GM12801 (cell line): ENCODE results near the gene DPF3.

Source experiments
- TF ChIP-seq, protein P1 (sequence below): IDR thresholded peaks from one replicate; pipeline ENCODE4 v1.5.1; 2011; ENCODE audit warnings: control low read depth; ENCODE audit not compliant: insufficient read length; ENCODE audit errors: extremely low read depth

Gene DPF3

DNA sequence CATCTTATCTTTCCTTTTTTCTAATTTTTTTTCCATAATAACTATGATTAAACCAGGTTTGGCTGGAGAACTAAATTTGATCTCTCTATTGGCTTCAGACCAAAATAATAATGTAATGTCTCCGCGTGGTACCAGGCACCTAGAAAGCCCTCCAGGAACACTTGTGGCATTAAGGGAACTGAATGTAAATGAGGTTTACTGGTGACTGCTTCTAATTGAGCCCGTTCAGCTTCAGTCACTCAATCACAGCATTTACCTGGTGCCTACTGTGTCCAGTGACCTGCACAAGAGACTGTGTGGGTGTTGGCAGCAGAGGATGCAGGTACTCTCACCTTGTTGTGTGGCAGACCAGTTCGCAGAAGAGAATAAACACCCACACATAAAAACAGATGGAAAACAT is 302.5 kb downstream of the DPF3 start:
- TF ChIP-seq, protein P1, sequence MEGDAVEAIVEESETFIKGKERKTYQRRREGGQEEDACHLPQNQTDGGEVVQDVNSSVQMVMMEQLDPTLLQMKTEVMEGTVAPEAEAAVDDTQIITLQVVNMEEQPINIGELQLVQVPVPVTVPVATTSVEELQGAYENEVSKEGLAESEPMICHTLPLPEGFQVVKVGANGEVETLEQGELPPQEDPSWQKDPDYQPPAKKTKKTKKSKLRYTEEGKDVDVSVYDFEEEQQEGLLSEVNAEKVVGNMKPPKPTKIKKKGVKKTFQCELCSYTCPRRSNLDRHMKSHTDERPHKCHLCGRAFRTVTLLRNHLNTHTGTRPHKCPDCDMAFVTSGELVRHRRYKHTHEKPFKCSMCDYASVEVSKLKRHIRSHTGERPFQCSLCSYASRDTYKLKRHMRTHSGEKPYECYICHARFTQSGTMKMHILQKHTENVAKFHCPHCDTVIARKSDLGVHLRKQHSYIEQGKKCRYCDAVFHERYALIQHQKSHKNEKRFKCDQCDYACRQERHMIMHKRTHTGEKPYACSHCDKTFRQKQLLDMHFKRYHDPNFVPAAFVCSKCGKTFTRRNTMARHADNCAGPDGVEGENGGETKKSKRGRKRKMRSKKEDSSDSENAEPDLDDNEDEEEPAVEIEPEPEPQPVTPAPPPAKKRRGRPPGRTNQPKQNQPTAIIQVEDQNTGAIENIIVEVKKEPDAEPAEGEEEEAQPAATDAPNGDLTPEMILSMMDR: no peak

DNA sequence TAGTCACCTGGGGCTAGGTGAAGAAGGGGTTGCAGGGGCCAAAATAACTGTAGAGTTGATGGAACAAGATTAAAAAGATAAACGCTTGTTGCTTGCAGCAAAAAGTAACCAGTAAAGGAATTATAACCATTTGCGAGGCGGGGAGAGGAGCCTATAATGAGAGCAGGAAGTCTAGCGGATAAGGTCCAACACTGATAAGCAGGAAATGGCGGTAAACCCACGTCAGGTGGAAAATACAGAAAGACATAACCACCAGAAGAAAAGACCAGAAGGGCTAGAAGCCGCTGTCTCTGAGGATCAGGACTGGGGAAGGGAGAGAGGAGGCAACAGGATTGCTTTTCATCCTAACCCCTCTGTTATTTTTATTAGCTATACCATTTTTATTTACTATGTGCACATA is 303.3 kb downstream of the DPF3 start:
- TF ChIP-seq, protein P1: no peak

DNA sequence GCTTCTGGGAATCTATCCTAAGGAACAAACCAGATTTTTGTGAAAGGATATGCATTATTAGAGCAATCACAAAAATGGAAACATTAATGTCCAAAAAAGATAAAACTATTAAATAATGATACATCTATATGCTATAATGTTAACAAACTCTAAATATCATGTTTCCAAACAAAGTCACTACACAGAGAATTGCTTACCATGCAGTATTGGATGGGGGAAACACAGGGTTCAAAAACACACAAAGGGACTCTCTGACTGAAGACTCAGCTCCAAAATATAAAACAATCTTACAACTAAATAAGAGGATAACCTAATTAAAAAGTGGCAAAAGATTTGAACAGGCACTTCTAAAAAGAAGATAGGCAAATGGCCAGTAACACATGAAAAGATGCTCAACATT is 304.2 kb downstream of the DPF3 start:
- TF ChIP-seq, protein P1: no peak

DNA sequence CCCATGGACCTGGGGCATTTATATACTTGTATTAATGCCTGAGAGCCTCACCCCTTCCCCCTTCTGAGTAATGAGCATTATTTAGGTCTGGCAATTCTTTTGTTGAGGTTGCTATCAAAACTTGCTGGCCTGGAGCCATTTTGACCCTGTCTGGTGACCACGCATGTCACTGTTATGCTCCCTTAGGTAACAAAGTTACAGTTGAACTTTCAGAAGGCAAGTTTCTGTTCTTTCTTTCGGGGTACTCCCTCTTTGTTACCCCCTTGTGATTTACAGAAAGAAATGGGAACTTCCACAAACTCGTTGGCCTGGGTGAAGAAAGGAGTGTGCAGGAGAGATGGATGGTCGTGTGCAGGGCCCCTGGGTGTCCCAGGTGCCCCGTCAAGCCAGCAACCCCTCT is 305.4 kb downstream of the DPF3 start:
- TF ChIP-seq, protein P1: no peak

DNA sequence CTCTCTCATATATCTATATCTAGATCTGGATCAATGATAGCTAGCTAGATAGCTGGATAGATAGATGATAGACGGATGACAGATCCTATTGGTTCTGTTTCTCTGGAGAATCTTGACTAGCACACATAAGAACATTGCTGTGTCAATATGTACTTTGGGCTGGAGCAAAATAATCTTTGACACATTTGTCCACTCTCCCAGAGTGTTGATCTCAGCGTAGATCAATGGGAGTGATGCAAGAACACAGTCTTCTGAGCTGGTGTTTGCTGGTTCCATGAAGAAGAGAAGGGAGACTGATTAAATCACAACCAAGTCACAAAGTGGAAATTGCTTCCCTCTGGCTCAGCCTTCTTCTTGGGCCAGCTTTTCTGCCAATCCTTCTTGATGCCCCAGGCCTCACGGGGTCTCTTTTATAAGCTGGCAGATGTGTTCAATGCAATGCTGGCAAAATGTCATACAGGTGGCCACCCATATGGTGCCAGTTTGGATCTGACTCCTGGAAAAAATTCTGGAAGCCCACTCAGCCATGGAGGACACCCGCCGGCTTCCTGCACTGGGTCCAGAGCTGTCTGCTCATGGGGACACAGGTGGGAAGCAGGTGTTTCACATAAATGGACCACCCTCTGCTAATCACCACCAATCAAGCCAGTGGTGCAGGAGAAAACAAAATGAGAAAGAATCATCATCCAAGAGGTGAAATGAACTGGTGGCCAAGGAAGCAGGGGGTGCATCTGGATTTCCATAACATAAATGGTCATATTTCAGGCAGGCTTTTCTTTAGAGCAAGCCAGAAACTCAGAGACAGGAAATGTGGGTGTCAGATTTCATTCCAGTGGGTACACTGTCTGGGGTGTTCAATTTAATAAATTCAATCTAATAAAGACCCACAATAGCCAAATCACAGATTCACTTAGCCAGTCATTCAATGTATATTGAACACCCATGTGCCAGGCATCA is 310.3 kb downstream of the DPF3 start:
- TF ChIP-seq, protein P1: no peak

DNA sequence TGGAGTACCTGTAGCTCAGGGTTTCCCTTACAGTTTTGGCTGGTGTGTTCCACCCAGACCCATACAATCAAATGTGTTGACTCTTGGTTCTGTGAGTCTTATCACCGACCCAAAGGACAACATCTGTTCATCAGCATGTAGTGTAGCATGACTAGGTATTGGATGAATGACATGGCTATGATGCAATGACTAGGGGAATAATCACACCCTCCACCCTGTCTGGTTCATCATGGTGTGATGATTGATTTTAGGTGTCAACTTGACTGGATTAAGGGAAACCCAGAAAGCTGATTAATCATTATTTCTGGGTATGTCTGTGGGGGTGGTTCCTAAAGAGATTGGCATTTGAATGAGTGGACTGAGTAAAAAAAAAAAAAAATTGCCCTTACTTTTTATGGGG is 311.3 kb downstream of the DPF3 start:
- TF ChIP-seq, protein P1: no peak

DNA sequence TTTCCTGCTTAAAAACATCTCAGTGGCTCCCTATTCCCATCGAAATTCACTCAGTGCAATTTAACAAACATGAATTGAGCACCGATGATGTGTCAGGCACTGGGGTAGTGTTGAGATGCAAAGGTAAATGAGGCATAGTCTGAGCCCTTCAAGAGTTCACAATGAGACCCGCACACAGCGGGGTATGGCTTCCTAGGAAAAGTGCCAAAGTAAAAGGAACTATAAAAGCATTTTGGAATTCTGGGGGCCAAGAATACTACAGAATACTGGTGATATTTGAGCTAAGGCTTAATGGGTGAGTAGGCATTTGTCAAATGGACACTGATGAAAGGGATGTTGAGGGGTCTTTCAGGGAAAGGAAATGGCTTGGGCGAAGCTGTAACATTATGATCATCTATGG is 315.4 kb downstream of the DPF3 start:
- TF ChIP-seq, protein P1: no peak
